LNCaP clone FGC (cell line): ENCODE results near the gene NHS.

Experiments
- DNase-seq: peaks from one replicate; pipeline ENCODE4 v3.0.0-alpha.2; 2011; ENCODE audit warnings: low read depth
- H3K4me3 ChIP-seq: 2 replicates; pipeline ENCODE4 v1.5.1; 2011; ENCODE audit warnings: mild to moderate bottlenecking, low read depth, low read length, control low read depth
- CTCF ChIP-seq: IDR thresholded peaks from 2 replicates; pipeline ENCODE4 v1.5.1; 2012; ENCODE audit warnings: mild to moderate bottlenecking; ENCODE audit not compliant: control insufficient read depth, insufficient read depth; ENCODE audit errors: extremely low read depth

NHS gene

GRCh38 chrX:17581641-17582040 is 206.6 kb downstream of the NHS start:
- no peak for DNase-seq
- no peak for TF ChIP-seq CTCF
- no peak overlapping the region for H3K4me3 ChIP-seq

GRCh38 chrX:17584248-17584681 is 209.3 kb downstream of the NHS start:
- H3K4me3 ChIP-seq, result no peak overlapping the region
- DNase-seq, result no peak
- TF ChIP-seq CTCF, result no peak

GRCh38 chrX:17585006-17585405 is 210.0 kb downstream of the NHS start:
- no peak for TF ChIP-seq CTCF
- no peak for DNase-seq
- no peak overlapping the region for H3K4me3 ChIP-seq

GRCh38 chrX:17587366-17587765 is 212.4 kb downstream of the NHS start:
- TF ChIP-seq CTCF, result no peak
- DNase-seq, result no peak
- no peak overlapping the region for H3K4me3 ChIP-seq

- no peak for DNase-seq
- no peak overlapping the region for H3K4me3 ChIP-seq
- no peak for TF ChIP-seq CTCF
Observed at GRCh38 chrX:17588303-17588702, 213.3 kb downstream of the NHS start.

- H3K4me3 ChIP-seq, result no peak overlapping the region
- DNase-seq, result no peak
- TF ChIP-seq CTCF, result peak; percentile 69
Observed at GRCh38 chrX:17590892-17591740, 216.1 kb downstream of the NHS start.

GRCh38 chrX:17591741-17592110 is 216.7 kb downstream of the NHS start:
- H3K4me3 ChIP-seq, result no peak overlapping the region
- no peak for DNase-seq
- TF ChIP-seq CTCF, result no peak
